22Rv1 (cell line): ENCODE data around the gene ACSM2A.

Experiments
- CTCF ChIP-seq: fragments of 450-650 bp; IDR thresholded peaks from 2 replicates; pipeline ENCODE4 v1.5.1; 2017; ENCODE audit warnings: mild to moderate bottlenecking
- ZFX ChIP-seq: fragments of 450-650 bp; IDR thresholded peaks from 2 replicates; pipeline ENCODE4 v1.6.1; 2017; ENCODE audit warnings: antibody characterized with exemption, borderline replicate concordance

- no peak for TF ChIP-seq CTCF
- no peak for TF ChIP-seq ZFX
Measured at GRCh38 chr16:20507280-20507679, 56.0 kb downstream of the ACSM2A start.
